ENCODE measurements around the gene CD55. TPM values are rescaled to one million over a fixed set of nuclear protein-coding genes. Genes with fewer than 3 reads are reported as not detected.
A peak's percentile ranks its signal among the peaks of the same experiment; 100 is the strongest.
"Not testable (repeated sequence)": the region's sequence is repeated elsewhere in the genome, so short reads cannot be mapped to it uniquely, and the experiment has no call there.

CD55 gene
- total RNA-seq, 1 donor from 2014 or later, result 60.4 TPM

DNA sequence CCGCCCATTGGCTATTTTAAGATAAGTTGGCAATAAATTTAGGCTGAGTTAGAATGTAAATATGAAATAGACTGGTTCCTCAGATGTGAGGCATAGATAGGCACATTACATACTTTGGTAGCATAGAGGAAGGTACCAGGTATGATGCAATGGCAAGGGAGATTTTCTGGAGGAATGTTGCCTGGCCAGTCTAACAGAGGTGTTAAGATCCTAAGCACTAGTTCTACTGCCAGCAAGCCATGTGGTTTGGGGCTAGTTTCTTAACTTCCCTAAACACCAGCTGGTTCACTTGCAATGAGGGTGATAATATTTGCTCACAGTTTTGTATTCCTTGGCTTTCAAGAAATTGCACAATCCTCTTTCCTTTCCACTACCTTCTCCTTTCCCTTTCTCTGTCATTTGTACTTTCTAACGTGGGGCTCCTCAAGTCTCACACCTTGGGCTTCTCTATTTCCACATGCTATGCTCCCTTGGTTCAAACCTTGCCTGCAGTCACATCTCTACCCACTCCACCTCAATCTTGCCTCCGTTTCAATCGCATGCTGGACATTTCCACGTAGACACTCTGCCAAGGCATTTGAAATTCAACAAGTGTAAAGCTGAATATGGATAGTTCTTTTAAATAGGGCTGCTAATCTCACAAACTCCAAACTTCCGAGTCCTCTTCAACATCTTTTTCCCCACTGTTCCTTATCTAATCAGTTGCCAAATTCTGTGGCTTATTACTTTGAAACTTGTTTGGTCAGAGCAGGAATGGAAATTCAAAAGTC lies 4.7 kb upstream of the CD55 start:
- no peak overlapping the region for H3K4me3 ChIP-seq
- H3K27me3 ChIP-seq (ENCODE audit: low read depth), result no peaks in the 10 kb centered on the region
- peaks cover 35% of the 10 kb centered on the region for H3K4me1 ChIP-seq
- no peaks in the 10 kb centered on the region for H3K9me3 ChIP-seq (replicated peaks)
- H3K36me3 ChIP-seq, result no peaks in the 10 kb centered on the region
- TF ChIP-seq CTCF (IDR thresholded peaks at IDR 0.05; ENCODE audit: borderline replicate concordance), result no peak
- intact Hi-C loops (cut with micrococcal nuclease), result no loop called here
- peak overlapping the region; percentile 98 for H3K27ac ChIP-seq (replicated peaks)
- DNase-seq, result no peak

- Histone ChIP-seq H3K9me3 (replicated peaks) (no peaks in the 10 kb centered on the region), H3K27ac (replicated peaks) (peak overlapping the region; percentile 98), H3K4me3 (no peak overlapping the region), H3K27me3 (ENCODE audit: low read depth) (no peaks in the 10 kb centered on the region), H3K36me3 (no peaks in the 10 kb centered on the region), H3K4me1 (peaks cover 36% of the 10 kb centered on the region)
- no peak for TF ChIP-seq CTCF (IDR thresholded peaks at IDR 0.05; ENCODE audit: borderline replicate concordance)
- no peak for DNase-seq
- intact Hi-C loops (cut with micrococcal nuclease), result no loop called here
These were observed 3.9 kb upstream of the CD55 start for GRCh38 chr1:207317561-207317960.

DNA sequence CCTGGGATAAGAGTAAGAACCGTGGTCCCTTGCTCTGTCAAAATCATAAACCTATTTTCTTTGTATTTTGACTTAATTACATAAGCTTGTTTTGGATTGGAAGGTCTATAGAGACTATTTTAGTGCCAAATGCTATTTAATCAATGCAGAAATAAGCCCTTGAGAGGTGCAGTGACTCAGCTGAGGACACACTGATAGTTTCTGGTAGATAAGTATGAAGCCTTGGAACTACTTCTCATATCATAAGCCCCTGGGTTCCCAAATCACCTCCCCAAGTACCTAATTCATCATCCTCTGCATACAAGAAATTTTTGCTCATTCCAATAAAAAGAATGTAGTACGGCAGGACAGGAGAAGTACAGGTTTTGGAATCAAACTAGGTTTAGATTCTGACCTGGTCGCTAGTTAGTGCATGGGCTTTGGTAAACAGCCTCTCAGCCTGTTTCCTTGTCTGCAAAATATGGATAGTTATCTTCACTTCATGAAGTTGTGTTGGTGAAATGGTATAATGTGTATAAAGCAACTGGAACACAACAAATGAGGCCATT lies 3.3 kb upstream of the CD55 start:
- Histone ChIP-seq H3K4me3 (no peak overlapping the region), H3K27me3 (ENCODE audit: low read depth) (no peaks in the 10 kb centered on the region), H3K4me1 (peaks cover 42% of the 10 kb centered on the region), H3K27ac (replicated peaks) (peak overlapping the region; percentile 98), H3K9me3 (replicated peaks) (no peaks in the 10 kb centered on the region), H3K36me3 (no peaks in the 10 kb centered on the region)
- DNase-seq, result no peak
- intact Hi-C loops (cut with micrococcal nuclease), result no loop called here
- TF ChIP-seq CTCF (IDR thresholded peaks at IDR 0.05; ENCODE audit: borderline replicate concordance), result no peak

GRCh38 chr1:207319199-207319598 lies 2.3 kb upstream of the CD55 start:
- no peak overlapping the region for H3K4me3 ChIP-seq
- H3K36me3 ChIP-seq, result peaks cover 5% of the 10 kb centered on the region
- H3K9me3 ChIP-seq (replicated peaks), result no peaks in the 10 kb centered on the region
- peaks cover 53% of the 10 kb centered on the region for H3K4me1 ChIP-seq
- no peak for TF ChIP-seq CTCF (IDR thresholded peaks at IDR 0.05; ENCODE audit: borderline replicate concordance)
- H3K27ac ChIP-seq (replicated peaks), result peak overlapping the region; percentile 98
- intact Hi-C loops (cut with micrococcal nuclease), result no loop called here
- H3K27me3 ChIP-seq (ENCODE audit: low read depth), result no peaks in the 10 kb centered on the region
- DNase-seq, result no peak

DNA sequence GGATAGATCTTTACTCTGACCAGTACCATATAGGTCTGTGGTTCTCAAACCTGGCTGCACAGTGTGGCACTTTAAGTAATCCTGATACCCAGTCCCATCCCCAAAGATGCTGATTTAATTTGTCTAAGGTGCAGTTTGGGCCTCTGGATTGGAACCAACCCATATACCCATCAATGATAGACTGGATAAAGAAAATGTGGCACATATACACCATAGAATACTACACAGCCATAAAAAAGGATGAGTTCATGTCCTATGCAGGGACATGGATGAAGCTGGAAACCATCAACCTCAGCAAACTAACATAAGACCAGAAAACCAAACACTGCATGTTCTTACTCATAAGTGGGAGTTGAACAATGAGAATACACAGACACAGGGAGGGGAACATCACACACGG lies 1.4 kb upstream of the CD55 start:
- DNase-seq; H3K9me3 ChIP-seq (replicated peaks); H3K4me3 ChIP-seq; intact Hi-C loops (cut with micrococcal nuclease); H3K27me3 ChIP-seq (ENCODE audit: low read depth): not testable (repeated sequence)
- H3K36me3 ChIP-seq, result peaks cover 14% of the 10 kb centered on the region
- peak overlapping the region; percentile 98 for H3K27ac ChIP-seq (replicated peaks)
- H3K4me1 ChIP-seq, result peaks cover 57% of the 10 kb centered on the region
